ENCODE measurements around the gene DEDD.

DEDD gene

GRCh38 chr1:161157867-161158266 is 25.4 kb upstream of the DEDD start:
- TF ChIP-seq FOXA1 (IDR thresholded peaks at IDR 0.05) (no peak), PKNOX1 (IDR thresholded peaks at IDR 0.05) (no peak), NFRKB (IDR thresholded peaks at IDR 0.05) (no peak), FOXK2 (IDR thresholded peaks at IDR 0.05) (no peak), CTBP1 (IDR thresholded peaks at IDR 0.05; ENCODE audit: borderline replicate concordance) (no peak), BHLHE40 (IDR thresholded peaks at IDR 0.05; ENCODE audit: borderline replicate concordance) (no peak), ZNF384 (IDR thresholded peaks at IDR 0.05) (no peak), ARNT (IDR thresholded peaks at IDR 0.05) (no peak), ELF4 (IDR thresholded peaks at IDR 0.05) (no peak)
- ChIA-PET CTCF (interaction anchor here (1.1 kb wide), 1 partner anchor 8 kb away, joined by 4 read pairs; the partner anchor contains the start of gene PPOX), POLR2A (interaction anchor here (1.1 to 1.9 kb wide), 4 partner anchors 8 to 45 kb away, joined by 3 to 10 read pairs (median 6); partner anchors contain the start of genes NDUFS2 and PPOX)
- DNase-seq (ENCODE audit: extremely low spot score): no peak

- CTCF ChIA-PET: interaction anchor here (0.9 kb wide), 1 partner anchor 12 kb away, joined by 5 read pairs; the partner anchor contains the start of gene PPOX
- POLR2A ChIA-PET: interaction anchor here (0.6 to 2.3 kb wide), 17 partner anchors 8 to 891 kb away, joined by 3 to 19 read pairs (median 4); partner anchors contain the start of genes B4GALT3, DCAF8, DEDD and NIT1
- DNase-seq (ENCODE audit: extremely low spot score): peak; percentile 85
- TF ChIP-seq ARNT (IDR thresholded peaks at IDR 0.05) (0 out of 2 replicates have a peak, but pooled peaks have one; percentile 18), SUZ12 (IDR thresholded peaks at IDR 0.05) (no peak), LEF1 (IDR thresholded peaks at IDR 0.05; ENCODE audit: borderline replicate concordance) (peak; percentile 70; the same call in 1 of the 2 replicates), ZNF384 (IDR thresholded peaks at IDR 0.05) (no peak), PKNOX1 (IDR thresholded peaks at IDR 0.05) (no peak), FOXK2 (IDR thresholded peaks at IDR 0.05) (peak; percentile 88), CTBP1 (IDR thresholded peaks at IDR 0.05; ENCODE audit: borderline replicate concordance) (peak; percentile 16; the same call in 1 of the 2 replicates), NFRKB (IDR thresholded peaks at IDR 0.05) (peak; percentile 95), TARDBP (IDR thresholded peaks at IDR 0.05) (no peak; the same call in 1 of the 2 replicates), HDGF (IDR thresholded peaks at IDR 0.05; ENCODE audit: borderline replicate concordance) (no peak), FOXM1 (IDR thresholded peaks at IDR 0.05; ENCODE audit: borderline replicate concordance) (no peak), L3MBTL2 (conservative IDR thresholded peaks at IDR 0.05) (peak; percentile 67), FOXA1 (IDR thresholded peaks at IDR 0.05) (no peak), ELF4 (IDR thresholded peaks at IDR 0.05) (peak; percentile 99), BHLHE40 (IDR thresholded peaks at IDR 0.05; ENCODE audit: borderline replicate concordance) (no peak), SP1 (IDR thresholded peaks at IDR 0.05) (no peak)
These were observed 21.3 kb upstream of the DEDD start, which contains the start of gene UFC1 for GRCh38 chr1:161153682-161154337. UFC1 (plus strand) TSS chr1:161153978; CDS start chr1:161153998, 20 bp downstream.

GRCh38 chr1:161153176-161153575 is 20.7 kb upstream of the DEDD start:
- POLR2A ChIA-PET: interaction anchor here (0.8 to 2.3 kb wide), 14 partner anchors 9 to 891 kb away, joined by 3 to 19 read pairs (median 4); partner anchors contain the start of genes B4GALT3, DCAF8, DEDD and NIT1
- TF ChIP-seq TARDBP (IDR thresholded peaks at IDR 0.05) (no peak), SUZ12 (IDR thresholded peaks at IDR 0.05) (no peak), PKNOX1 (IDR thresholded peaks at IDR 0.05) (no peak), BHLHE40 (IDR thresholded peaks at IDR 0.05; ENCODE audit: borderline replicate concordance) (no peak), FOXK2 (IDR thresholded peaks at IDR 0.05) (no peak), HDGF (IDR thresholded peaks at IDR 0.05; ENCODE audit: borderline replicate concordance) (no peak)
- CTCF ChIA-PET: interaction anchor here (0.9 kb wide), 1 partner anchor 13 kb away, joined by 5 read pairs; the partner anchor contains the start of gene PPOX
- no peak for DNase-seq (ENCODE audit: extremely low spot score)

- TF ChIP-seq L3MBTL2 (conservative IDR thresholded peaks at IDR 0.05): no peak
- TF ChIP-seq ARNT (IDR thresholded peaks at IDR 0.05): no peak
- no peak for TF ChIP-seq PKNOX1 (IDR thresholded peaks at IDR 0.05)
- TF ChIP-seq FOXM1 (IDR thresholded peaks at IDR 0.05; ENCODE audit: borderline replicate concordance): no peak
- no peak for TF ChIP-seq SUZ12 (IDR thresholded peaks at IDR 0.05)
- no peak for TF ChIP-seq ELF4 (IDR thresholded peaks at IDR 0.05)
- TF ChIP-seq CTBP1 (IDR thresholded peaks at IDR 0.05; ENCODE audit: borderline replicate concordance): no peak
- no peak for TF ChIP-seq NFRKB (IDR thresholded peaks at IDR 0.05)
- TF ChIP-seq LEF1 (IDR thresholded peaks at IDR 0.05; ENCODE audit: borderline replicate concordance): no peak
- no peak for TF ChIP-seq SP1 (IDR thresholded peaks at IDR 0.05)
- no peak for TF ChIP-seq ZNF384 (IDR thresholded peaks at IDR 0.05)
- no peak for TF ChIP-seq FOXK2 (IDR thresholded peaks at IDR 0.05)
- TF ChIP-seq TARDBP (IDR thresholded peaks at IDR 0.05): no peak
- no peak for TF ChIP-seq BHLHE40 (IDR thresholded peaks at IDR 0.05; ENCODE audit: borderline replicate concordance)
- TF ChIP-seq FOXA1 (IDR thresholded peaks at IDR 0.05): no peak
- no peak for TF ChIP-seq HDGF (IDR thresholded peaks at IDR 0.05; ENCODE audit: borderline replicate concordance)
- CTCF ChIA-PET: interaction anchor here (0.6 kb wide), 1 partner anchor 56 kb away, joined by 3 read pairs; the partner anchor contains the start of gene NDUFS2
- POLR2A ChIA-PET: interaction anchor here (0.6 kb wide), 1 partner anchor 12 kb away, joined by 3 read pairs; no protein-coding TSS in a partner anchor
- DNase-seq (ENCODE audit: extremely low spot score): no peak
These were observed 13.4 kb upstream of the DEDD start for GRCh38 chr1:161145832-161146231.
